GM12873 (cell line): ENCODE data around the gene ZDHHC3.

ENCODE experiments used
- TF ChIP-seq, protein P1 (sequence below): IDR thresholded peaks from 2 replicates; pipeline ENCODE4 v1.5.1; 2012; ENCODE audit warnings: low read depth, mild to moderate bottlenecking, moderate library complexity, low read length, control low read depth; ENCODE audit not compliant: insufficient read depth; ENCODE audit errors: missing control alignments

Gene ZDHHC3

GRCh38 chr3:44932986-44933944 lies 42.7 kb downstream of the ZDHHC3 start:
- TF ChIP-seq, protein P1, sequence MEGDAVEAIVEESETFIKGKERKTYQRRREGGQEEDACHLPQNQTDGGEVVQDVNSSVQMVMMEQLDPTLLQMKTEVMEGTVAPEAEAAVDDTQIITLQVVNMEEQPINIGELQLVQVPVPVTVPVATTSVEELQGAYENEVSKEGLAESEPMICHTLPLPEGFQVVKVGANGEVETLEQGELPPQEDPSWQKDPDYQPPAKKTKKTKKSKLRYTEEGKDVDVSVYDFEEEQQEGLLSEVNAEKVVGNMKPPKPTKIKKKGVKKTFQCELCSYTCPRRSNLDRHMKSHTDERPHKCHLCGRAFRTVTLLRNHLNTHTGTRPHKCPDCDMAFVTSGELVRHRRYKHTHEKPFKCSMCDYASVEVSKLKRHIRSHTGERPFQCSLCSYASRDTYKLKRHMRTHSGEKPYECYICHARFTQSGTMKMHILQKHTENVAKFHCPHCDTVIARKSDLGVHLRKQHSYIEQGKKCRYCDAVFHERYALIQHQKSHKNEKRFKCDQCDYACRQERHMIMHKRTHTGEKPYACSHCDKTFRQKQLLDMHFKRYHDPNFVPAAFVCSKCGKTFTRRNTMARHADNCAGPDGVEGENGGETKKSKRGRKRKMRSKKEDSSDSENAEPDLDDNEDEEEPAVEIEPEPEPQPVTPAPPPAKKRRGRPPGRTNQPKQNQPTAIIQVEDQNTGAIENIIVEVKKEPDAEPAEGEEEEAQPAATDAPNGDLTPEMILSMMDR: no peak

DNA sequence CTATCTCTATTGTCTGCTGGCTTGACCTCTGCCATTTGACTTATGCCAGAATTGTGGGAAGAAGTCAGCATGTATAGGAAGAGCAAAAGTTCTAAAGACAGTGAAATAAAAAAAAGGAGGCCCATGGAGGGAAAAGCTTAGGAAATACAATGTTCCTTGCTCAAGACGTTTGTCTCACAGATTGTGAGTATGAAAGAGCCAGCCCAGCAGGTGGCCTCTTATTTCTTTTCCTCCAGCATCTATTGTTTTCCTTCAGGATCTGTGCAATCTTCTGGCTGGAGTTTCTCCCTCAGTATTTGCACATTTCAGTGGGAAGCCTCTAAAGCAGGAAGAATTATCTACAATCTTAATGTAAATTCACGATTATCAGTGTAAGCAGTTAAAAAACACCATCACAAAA lies 43.7 kb downstream of the ZDHHC3 start:
- TF ChIP-seq, protein P1: no peak

DNA sequence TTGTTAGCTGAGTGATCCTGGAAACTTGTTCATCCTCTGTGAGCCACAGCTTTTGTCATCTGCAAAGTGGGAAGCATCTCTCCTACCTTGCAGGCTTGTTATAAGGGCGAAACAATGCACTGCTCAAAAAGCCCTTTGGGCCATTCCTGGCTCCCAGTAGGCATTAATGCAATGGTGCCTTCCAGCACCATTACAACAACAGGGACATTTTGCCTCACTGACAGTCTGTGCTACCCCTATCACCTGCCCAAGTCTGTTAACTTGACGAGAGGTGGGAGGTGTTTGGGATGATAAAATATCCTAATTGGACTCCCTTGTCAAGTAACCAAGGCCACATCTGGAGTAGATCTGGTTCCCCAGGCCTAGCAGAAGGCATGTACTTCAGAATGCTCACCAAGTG lies 44.2 kb downstream of the ZDHHC3 start:
- TF ChIP-seq, protein P1: no peak

GRCh38 chr3:44930911-44931310 lies 45.1 kb downstream of the ZDHHC3 start:
- TF ChIP-seq, protein P1: no peak

DNA sequence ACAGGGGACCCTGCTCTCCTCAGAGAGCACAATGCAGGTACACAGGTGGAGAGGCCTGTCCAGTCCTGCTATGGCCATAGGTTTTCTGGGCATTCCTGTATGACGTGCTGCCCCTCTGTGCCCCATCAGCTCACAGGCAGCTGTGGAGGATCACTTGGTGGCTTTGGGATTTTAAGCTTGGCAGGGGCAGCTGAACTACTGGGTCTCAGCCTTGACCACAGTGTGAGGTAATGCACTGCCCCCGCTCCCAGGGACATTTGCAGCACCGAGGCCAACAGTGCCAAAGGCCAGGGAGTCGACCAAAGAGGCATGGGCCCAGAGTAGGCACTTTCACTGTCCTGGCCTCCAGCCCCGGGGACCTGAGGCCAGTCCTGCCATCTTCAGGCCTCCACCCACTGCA lies 46.2 kb downstream of the ZDHHC3 start:
- TF ChIP-seq, protein P1: no peak

DNA sequence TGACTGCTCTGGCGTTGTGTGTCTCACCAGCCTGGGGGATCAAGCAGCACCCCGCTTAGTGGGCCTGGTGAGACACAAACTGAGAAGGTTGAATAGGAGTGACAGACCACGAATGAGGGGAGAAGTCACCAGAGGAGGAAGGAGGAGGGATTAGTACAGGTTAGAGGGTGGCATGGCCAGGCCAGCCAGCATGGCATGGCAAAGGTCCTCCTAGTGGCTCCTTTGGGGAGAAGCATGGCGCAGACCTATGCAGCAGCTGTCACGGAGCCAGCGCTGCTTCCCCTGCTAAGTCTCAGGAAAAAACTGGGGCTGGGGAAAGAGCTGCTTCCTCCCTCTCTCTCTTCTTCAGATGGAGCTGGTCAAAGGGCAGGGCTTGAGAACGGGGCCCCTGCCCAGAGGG lies 48.6 kb downstream of the ZDHHC3 start:
- TF ChIP-seq, protein P1: no peak

DNA sequence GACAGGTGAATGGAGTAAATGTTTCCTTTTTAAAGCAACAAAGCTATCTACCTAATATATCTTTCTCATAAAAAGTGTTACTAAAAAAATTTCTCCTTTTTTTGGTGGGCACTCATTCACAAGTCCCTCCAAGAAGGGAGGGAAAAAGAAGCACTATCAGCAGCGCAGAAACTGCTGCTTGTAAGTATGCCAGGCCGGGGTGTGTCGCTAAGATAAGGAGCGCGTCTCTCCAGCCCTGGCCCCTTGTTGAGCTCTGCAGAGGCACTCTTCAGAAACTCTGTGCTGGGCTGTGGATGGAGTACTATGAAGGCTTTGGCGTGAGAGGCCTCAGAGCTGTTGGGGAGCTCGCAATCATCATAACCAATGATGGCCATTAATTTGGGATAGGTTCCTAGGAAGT lies 49.1 kb downstream of the ZDHHC3 start:
- TF ChIP-seq, protein P1: no peak
